Myocyte (in vitro differentiated cells): Measurements from ENCODE around the gene TP53I11. TPM values are rescaled to one million over a fixed set of nuclear protein-coding genes. Genes with fewer than 3 reads are reported as not detected.

Source experiments
- DNase-seq: peaks from one replicate; pipeline ENCODE4 v3.0.0-alpha.2; 2012; ENCODE audit warnings: low read depth
- total RNA-seq: library from RNA; depleted of rRNA; stranded (reverse); fragments of >200 nt; gene quantifications from 2 replicates; pipeline ENCODE4 v1.2.3, GENCODE V29; 2014

Gene TP53I11
- total RNA-seq, 1 donor from 2014 or later: 33.4 TPM

- DNase-seq: no peak
These were observed 34.4 kb downstream of the TP53I11 start for GRCh38 chr11:44916331-44916730.

- no peak for DNase-seq
These were observed 35.1 kb downstream of the TP53I11 start for GRCh38 chr11:44915621-44916020.

DNA sequence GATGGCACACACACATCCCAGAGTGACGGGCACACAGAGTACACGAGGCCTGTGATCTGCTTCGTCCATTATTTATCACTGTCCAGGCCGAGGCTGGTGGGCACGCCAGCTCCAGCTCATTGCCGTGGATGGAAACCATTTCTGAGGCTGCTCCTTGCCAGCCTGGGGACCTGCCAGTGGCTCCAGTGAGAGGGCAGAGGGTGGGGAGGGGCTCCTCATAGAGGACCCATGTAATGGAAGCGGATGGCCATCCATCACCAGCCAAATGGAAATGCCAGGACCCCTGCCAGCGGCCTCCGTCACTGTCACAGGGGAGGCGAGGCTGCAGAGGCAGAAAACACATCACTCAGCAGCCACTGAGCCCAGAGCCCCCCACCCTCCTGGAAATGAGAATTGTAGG lies 35.7 kb downstream of the TP53I11 start:
- no peak for DNase-seq

DNA sequence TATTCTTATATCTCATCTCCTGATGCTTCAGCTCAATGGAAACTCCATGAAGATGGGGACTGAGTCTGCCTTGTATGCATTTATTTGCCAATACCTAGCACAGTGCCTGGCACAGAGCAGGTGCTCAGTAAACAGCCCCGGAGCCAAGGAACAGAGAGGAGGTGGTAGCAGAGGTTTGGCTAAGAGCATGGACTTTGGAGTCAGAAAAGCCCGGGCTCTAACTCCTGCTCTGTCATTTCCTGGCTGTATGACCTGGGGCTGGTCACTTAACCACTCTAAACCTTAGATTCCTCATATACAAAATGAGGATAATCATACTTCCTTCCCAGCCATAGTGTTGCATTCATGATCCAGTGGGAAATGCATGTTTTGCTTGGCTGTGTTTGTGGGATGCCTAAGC lies 36.6 kb downstream of the TP53I11 start:
- DNase-seq: no peak

- no peak for DNase-seq
These were observed 37.2 kb downstream of the TP53I11 start for GRCh38 chr11:44913502-44913901.

DNA sequence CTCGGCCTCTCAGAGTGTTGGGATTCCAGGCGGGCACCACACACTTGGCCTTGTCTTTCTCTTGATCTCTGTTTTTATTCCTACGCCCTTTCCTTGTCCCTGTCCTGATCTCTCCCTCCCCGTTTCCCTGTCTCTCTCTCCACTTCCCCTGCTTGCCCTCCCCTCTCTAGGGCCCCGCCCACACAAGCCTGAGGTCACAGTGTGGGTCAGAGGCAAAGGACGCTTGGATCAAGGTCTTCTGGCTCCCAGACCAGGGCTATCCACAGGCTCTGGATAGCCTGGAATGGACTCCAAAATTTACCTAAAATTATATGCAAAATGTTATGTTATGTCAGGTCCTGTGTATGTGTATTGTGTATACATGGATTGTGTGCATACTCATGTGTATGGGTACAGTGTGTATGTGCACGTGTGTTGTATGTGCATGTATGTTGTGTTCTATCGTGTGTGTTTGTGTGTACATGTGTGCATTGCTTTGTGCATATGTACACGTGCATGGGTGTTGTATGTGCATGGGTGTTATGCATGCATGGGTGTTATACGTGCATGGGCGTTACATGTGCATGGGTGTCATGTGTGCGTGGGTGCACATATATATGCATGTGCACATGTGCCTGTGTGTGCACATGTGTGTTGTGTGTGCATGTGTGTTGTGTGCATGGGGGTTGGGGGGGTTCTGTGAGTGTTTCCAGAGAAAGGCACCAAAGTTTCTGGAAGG lies 38.3 kb downstream of the TP53I11 start:
- no peak for DNase-seq

DNA sequence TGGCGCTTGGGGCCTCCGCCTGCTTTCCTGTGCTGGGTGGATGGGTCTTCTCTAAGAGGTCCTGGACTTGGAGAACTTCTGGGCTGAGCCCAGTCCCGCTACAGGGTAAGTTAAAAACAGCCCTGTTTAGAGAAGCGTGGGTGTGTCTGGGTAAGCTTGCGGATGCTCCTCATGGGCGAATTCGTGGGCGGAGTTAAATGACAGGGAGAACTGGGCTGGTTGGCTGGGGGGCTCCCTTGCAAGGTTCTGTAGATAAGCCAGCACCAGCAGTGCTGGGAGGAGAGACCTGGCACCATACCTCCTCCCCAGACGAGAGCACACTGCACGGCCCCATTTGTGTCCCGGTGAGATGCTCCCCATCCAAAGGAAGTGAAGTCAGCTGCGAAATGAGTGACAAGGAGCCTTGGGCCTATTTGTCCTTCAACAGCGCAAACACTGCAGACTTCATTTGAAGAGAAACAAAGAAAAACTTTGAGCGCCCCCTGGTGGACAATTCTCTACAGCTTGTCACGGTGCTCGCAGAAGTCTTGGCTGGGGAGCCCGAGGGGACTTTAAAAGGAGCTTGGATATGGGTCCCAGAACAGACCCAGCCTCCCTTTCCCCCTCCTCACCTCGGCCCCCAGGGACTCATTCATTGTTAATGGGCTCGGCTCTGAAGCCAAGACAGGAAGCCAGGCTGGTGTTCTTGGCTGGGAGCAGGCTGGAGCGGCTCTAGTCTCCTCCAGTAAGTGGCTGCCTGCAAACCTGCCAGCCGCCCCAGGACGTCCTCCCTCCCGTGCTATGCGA lies 39.5 kb downstream of the TP53I11 start:
- peak; percentile 88 for DNase-seq

DNA sequence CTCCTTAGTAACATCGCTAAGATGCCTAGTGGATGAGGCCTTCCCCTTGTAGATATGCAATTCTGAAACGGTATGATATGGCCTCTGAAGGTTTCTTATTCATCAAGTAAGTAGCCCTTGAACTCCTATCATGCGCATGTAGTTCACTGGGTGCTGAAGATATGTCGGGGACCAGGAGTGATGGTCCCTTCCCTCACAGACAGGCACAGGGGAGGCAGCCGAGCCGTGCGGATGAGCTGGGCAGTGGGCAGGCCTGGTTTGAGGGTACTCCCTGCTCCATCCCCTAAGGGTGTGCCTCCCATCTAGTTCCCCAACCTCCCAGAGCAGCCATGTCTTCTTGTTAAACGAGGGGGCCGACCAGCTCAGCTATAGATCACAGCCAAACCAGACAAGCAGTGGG lies 40.1 kb downstream of the TP53I11 start:
- DNase-seq: no peak

DNA sequence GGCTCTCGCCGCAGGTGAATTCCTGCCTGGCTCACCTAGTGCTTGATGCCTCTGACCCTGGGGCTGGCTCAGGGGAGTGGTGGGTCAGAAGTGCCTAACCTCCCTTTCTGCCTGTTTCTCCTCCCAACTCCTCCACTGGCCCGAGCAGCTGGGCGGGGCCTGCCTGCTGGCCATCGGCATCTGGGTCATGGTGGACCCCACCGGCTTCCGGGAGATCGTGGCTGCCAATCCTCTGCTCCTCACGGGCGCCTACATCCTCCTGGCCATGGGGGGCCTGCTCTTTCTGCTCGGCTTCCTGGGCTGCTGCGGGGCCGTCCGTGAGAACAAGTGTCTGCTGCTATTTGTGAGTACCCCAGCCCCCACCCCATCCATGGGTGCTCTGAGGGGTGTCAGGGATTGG lies 41.1 kb downstream of the TP53I11 start:
- no peak for DNase-seq

- no peak for DNase-seq
These were observed 44.0 kb downstream of the TP53I11 start for GRCh38 chr11:44906649-44907048.

GRCh38 chr11:44905131-44905866 lies 45.4 kb downstream of the TP53I11 start:
- no peak for DNase-seq

GRCh38 chr11:44904261-44905020 lies 46.2 kb downstream of the TP53I11 start:
- DNase-seq: no peak

DNA sequence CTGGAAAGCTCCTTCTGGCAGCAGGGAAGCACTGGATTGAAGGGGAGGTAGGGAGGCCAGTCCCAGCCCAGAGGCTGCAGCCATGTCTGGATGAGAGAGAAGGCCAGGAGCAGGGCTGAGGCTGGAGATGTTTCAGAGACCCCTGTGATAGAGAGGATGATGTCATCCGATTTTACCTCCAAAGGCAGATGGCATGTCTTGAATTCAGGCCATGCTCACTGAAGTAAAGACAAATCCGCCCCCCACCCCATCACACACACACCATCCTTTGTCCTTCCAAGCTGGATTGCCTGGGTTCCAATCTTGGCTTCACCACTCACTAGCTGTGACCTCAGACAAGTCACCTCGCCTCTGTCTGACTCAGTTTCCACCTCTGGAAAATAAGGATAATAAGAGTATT lies 47.2 kb downstream of the TP53I11 start:
- no peak for DNase-seq

- no peak for DNase-seq
These were observed 47.6 kb downstream of the TP53I11 start for GRCh38 chr11:44903035-44903434.

DNA sequence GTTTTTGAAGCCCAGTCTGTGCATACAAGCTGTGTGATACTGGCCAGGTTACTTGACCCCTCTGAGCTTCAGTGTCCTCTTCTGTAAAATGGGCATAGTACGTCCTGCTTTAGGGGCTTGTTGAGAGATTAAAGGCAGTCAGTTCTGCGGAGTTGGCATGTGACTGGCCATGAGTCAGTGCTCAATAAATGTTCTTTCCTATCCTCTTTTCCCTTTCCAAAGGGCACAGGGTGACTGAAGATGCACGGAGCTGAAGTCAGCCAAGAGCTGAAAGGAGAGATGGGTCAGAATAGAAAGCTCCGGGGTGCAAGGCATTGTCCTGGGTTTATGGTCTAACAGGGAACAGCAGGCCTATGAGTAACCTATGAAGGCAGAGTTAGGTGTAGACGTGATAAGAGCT lies 48.9 kb downstream of the TP53I11 start:
- no peak for DNase-seq

GRCh38 chr11:44901120-44901633 lies 49.5 kb downstream of the TP53I11 start:
- DNase-seq: no peak

DNA sequence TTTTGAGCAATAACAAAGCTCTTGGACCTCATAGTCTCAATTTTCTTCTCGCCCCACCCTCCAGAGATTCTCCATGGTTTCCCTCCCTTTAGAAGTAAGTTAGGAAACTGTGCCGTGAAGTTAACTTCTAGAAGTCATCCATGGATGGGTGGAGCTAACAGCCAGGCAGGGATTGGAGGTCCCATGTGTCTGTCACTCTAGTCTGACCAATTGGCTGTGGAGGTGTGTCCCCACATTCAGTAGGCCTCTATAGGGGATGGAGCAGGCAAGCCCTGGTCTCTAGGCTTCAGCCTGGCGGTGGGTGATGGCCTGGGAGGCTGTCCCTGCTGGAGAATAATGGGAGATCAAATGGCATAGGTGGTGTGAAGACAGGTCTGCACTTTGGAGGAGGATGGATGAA lies 50.7 kb downstream of the TP53I11 start:
- peak; percentile 40 for DNase-seq

- DNase-seq: peak; percentile 68
These were observed 56.7 kb downstream of the TP53I11 start for GRCh38 chr11:44893846-44894617.

GRCh38 chr11:44893308-44893822 lies 57.3 kb downstream of the TP53I11 start:
- DNase-seq: peak; percentile 50

DNA sequence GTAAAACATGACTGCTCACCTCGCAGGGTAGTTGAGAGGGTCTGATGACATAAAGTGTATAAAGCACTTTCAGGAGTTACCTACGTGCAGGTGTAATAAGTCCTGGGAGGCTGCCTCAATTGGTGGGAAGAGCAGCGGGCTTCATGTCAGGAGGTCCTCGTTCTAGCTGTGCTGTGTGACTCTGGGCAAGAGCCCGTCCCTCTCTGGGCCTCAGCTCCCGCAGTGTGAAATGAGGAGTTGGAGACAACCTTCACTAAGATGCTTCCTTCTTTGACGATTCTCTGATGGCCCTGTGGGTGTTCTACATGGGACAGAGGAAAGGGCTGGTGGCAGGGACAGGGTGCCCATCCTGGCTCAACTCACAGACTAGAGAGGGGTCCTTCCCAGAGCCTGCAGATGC lies 57.8 kb downstream of the TP53I11 start:
- no peak for DNase-seq
